ENCODE measurements around the gene BAAT.
"Not testable (repeated sequence)": the region's sequence is repeated elsewhere in the genome, so short reads cannot be mapped to it uniquely, and the experiment has no call there.

Gene BAAT

DNA sequence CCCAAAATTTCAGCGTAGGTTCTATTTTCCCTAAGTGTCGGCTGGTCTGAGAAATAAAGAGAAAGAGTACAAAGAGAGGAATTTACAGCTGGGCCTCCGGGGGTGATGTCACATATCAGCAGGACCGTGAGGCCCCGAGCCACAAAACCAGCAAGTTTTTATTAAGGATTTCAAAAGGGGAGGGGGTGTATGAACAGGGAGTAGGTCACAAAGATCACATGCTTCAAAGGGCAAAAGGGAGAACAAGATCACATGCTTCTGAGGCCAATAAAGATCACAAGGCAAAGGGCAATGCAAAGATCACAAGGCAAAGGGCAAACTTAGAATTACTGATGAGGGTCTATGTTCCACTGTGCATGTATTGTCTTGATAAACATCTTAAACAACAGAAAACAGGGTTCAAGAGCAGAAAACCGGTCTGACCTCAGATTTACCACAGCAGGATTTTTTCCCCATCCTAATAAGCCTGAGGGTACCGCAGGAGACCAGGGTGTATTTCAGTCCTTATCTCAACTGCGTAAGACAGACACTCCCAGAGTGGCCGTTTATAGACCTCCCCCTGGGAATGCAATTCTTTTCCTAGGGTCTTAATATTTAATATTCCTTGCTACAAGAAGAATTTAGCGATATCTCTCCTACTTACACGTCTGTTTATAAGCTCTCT lies at the start of gene BAAT:
TSS of gene BAAT (minus strand) at position 134 of the 664 bp plus-strand sequence. CDS start 13,602 bp downstream, outside the sequence.
- H3K79me2 ChIP-seq (ENCODE audit: insufficient read depth, low read depth); H3K4me1 ChIP-seq (ENCODE audit: low read depth, poor library complexity, severe bottlenecking); H2AFZ ChIP-seq (ENCODE audit: low read depth); H3K27me3 ChIP-seq (ENCODE audit: insufficient read depth, low read depth); H3K4me3 ChIP-seq (IDR thresholded peaks at IDR 0.05; ENCODE audit: insufficient read depth, low read depth, low read length); H3K36me3 ChIP-seq (ENCODE audit: insufficient read depth); H3K27ac ChIP-seq; H3K9ac ChIP-seq; H4K20me1 ChIP-seq (ENCODE audit: insufficient read depth); H3K4me2 ChIP-seq: not testable (repeated sequence)

DNA sequence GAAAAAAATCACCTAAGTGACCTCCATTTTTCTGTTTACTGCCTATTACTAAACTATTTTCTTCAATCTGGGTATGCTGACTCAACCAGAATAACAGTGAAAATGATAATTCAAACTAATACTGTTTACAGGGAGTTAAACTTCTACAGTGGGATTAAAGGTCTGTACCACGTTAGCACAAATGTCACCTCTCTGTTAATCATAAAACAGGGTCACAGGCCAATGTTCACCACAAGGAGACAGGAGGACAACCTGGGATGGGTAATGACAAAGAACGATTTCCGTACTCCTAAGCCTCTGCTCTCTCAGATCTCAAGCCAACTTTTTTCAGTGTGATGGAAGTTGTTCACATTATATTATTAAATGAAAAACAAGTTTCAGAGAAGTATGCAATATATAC lies 48.4 kb upstream of the BAAT start:
- Histone ChIP-seq H3K4me1 (ENCODE audit: low read depth, poor library complexity, severe bottlenecking) (peaks cover 41% of the 10 kb centered on the region), H2AFZ (ENCODE audit: low read depth) (no peak overlapping the region), H3K4me3 (IDR thresholded peaks at IDR 0.05; ENCODE audit: insufficient read depth, low read depth, low read length) (no peak overlapping the region), H3K79me2 (ENCODE audit: insufficient read depth, low read depth) (no peaks in the 10 kb centered on the region), H3K27ac (no peak overlapping the region), H3K36me3 (ENCODE audit: insufficient read depth) (no peaks in the 10 kb centered on the region), H3K27me3 (ENCODE audit: insufficient read depth, low read depth) (no peaks in the 10 kb centered on the region), H3K9ac (no peak overlapping the region), H3K4me2 (no peak overlapping the region), H4K20me1 (ENCODE audit: insufficient read depth) (no peaks in the 10 kb centered on the region)
- TF ChIP-seq, protein P1, sequence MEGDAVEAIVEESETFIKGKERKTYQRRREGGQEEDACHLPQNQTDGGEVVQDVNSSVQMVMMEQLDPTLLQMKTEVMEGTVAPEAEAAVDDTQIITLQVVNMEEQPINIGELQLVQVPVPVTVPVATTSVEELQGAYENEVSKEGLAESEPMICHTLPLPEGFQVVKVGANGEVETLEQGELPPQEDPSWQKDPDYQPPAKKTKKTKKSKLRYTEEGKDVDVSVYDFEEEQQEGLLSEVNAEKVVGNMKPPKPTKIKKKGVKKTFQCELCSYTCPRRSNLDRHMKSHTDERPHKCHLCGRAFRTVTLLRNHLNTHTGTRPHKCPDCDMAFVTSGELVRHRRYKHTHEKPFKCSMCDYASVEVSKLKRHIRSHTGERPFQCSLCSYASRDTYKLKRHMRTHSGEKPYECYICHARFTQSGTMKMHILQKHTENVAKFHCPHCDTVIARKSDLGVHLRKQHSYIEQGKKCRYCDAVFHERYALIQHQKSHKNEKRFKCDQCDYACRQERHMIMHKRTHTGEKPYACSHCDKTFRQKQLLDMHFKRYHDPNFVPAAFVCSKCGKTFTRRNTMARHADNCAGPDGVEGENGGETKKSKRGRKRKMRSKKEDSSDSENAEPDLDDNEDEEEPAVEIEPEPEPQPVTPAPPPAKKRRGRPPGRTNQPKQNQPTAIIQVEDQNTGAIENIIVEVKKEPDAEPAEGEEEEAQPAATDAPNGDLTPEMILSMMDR (conservative IDR thresholded peaks at IDR 0.05; ENCODE audit: low read depth, low read length), result no peak

DNA sequence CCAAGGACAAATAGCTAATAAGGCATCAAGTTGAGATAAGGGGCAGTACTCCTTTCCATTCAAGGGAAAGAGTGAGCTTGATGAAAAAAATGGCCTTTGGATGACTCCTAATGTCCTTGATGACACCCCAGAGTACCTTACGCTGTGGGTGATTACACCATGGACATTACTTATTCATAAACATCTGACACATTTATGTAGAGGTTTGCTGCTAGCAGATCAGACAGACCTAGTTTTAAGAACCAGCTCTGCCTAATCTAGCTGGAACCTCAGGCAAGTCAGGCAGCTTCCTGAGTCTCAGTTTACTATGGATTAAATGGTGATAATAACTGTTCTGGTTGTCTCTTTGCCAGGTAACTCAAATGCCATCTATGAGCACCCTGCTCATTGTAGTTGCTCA lies 47.9 kb upstream of the BAAT start:
- Histone ChIP-seq H3K4me2 (no peak overlapping the region), H3K4me3 (IDR thresholded peaks at IDR 0.05; ENCODE audit: insufficient read depth, low read depth, low read length) (no peak overlapping the region), H3K9ac (no peak overlapping the region), H3K27ac (no peak overlapping the region), H3K79me2 (ENCODE audit: insufficient read depth, low read depth) (no peaks in the 10 kb centered on the region), H4K20me1 (ENCODE audit: insufficient read depth) (no peaks in the 10 kb centered on the region), H2AFZ (ENCODE audit: low read depth) (no peak overlapping the region), H3K4me1 (ENCODE audit: low read depth, poor library complexity, severe bottlenecking) (peaks cover 41% of the 10 kb centered on the region), H3K36me3 (ENCODE audit: insufficient read depth) (no peaks in the 10 kb centered on the region), H3K27me3 (ENCODE audit: insufficient read depth, low read depth) (no peaks in the 10 kb centered on the region)
- TF ChIP-seq, protein P1 (conservative IDR thresholded peaks at IDR 0.05; ENCODE audit: low read depth, low read length), result no peak

DNA sequence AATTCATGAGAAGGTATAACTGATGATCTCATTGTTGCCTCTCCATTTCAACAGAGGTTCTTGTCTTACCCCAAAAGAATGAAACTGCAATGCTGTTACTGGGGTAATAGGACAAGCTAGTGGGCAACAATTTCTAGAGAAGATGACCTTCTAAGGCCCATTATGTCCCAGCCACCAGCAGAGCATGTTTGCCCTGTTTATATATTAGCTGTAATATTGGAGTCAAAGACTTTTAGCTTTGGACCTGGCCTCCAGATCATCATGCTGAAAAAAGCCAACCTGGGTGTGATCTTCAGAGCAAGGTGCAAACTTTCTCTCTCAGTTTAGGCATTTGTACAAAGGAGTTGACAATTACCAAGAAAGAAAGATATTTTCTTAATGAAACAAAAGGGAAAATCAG lies 47.4 kb upstream of the BAAT start:
- no peak overlapping the region for H3K9ac ChIP-seq
- peaks cover 45% of the 10 kb centered on the region for H3K4me1 ChIP-seq (ENCODE audit: low read depth, poor library complexity, severe bottlenecking)
- H3K79me2 ChIP-seq (ENCODE audit: insufficient read depth, low read depth), result no peaks in the 10 kb centered on the region
- TF ChIP-seq, protein P1 (conservative IDR thresholded peaks at IDR 0.05; ENCODE audit: low read depth, low read length), result no peak
- H4K20me1 ChIP-seq (ENCODE audit: insufficient read depth), result no peaks in the 10 kb centered on the region
- no peak overlapping the region for H3K27ac ChIP-seq
- no peaks in the 10 kb centered on the region for H3K36me3 ChIP-seq (ENCODE audit: insufficient read depth)
- H3K4me2 ChIP-seq, result no peak overlapping the region
- H3K4me3 ChIP-seq (IDR thresholded peaks at IDR 0.05; ENCODE audit: insufficient read depth, low read depth, low read length), result no peak overlapping the region
- no peak overlapping the region for H2AFZ ChIP-seq (ENCODE audit: low read depth)
- no peaks in the 10 kb centered on the region for H3K27me3 ChIP-seq (ENCODE audit: insufficient read depth, low read depth)

DNA sequence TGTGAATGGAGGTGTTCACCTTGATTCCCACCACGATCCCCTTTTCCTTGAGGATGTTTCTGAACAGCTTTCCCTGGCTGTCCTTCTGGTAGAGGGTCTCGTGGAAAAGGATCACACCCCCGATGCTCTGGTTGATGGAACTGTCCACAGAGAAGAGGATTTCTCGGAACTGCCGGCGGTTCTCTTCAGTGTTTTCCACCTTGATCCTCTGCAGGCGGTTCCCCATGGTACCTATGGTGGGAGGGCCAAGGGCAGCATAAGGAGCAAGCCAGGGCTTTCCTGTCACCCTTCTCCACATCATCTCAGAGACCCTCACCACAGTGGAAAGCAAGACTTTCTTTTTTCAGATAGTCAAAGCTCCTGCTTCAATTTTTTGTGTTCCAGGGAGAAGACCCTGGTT lies 44.9 kb upstream of the BAAT start:
- TF ChIP-seq, protein P1 (conservative IDR thresholded peaks at IDR 0.05; ENCODE audit: low read depth, low read length), result no peak

More for the DNA sequence above, 44.9 kb upstream of the BAAT start:
- Histone ChIP-seq H3K4me1 (ENCODE audit: low read depth, poor library complexity, severe bottlenecking) (peaks cover 69% of the 10 kb centered on the region), H2AFZ (ENCODE audit: low read depth) (no peak overlapping the region), H3K79me2 (ENCODE audit: insufficient read depth, low read depth) (no peaks in the 10 kb centered on the region), H3K4me2 (no peak overlapping the region), H3K36me3 (ENCODE audit: insufficient read depth) (no peaks in the 10 kb centered on the region), H4K20me1 (ENCODE audit: insufficient read depth) (no peaks in the 10 kb centered on the region), H3K4me3 (IDR thresholded peaks at IDR 0.05; ENCODE audit: insufficient read depth, low read depth, low read length) (no peak overlapping the region), H3K27me3 (ENCODE audit: insufficient read depth, low read depth) (no peaks in the 10 kb centered on the region), H3K9ac (no peak overlapping the region), H3K27ac (peak overlapping the region; percentile 99; the same call in 1 of the 2 replicates)

Measured in KMS-11 (cell line).